K562 (cell line): ENCODE results near the gene CENPO. TPM values are rescaled to one million over a fixed set of nuclear protein-coding genes. Genes with fewer than 3 reads are reported as not detected.

Experiments used
- BACH1 ChIP-seq: fragments of 200-800 bp; sonication (Bioruptor generic); IDR thresholded peaks from 2 replicates; pipeline ENCODE4 v1.6.1; 2016; ENCODE audit warnings: missing genetic modification characterization, missing compliant biosample characterization
- CBFA2T2 ChIP-seq: fragments of 450-650 bp; conservative IDR thresholded peaks from 2 replicates; pipeline ENCODE4 v1.6.1; 2017; ENCODE audit warnings: mild to moderate bottlenecking
- ETV6 ChIP-seq, 3 experiments: fragments of 150-350 bp in 1 of 3; sonication (generic) in 1 of 3; formaldehyde crosslinking in 1 of 3; IDR thresholded peaks; 2 replicates each; pipeline versions ENCODE4 v1.6.1 to v1.8.0; 2014 to 2022; ENCODE audit warnings: borderline replicate concordance in 2 of 3, low read depth in 2 of 3, antibody characterized with exemption in 1 of 3, low read length in 1 of 3, mild to moderate bottlenecking in 1 of 3, missing genetic modification reagents in 1 of 3
- FIP1L1 ChIP-seq: fragments of 200-400 bp; formaldehyde crosslinking; IDR thresholded peaks from 2 replicates; pipeline ENCODE4 v1.6.1; 2018; ENCODE audit warnings: mild to moderate bottlenecking, low read depth, low read length; ENCODE audit not compliant: poor library complexity, severe bottlenecking
- HNRNPL ChIP-seq: fragments of 200-400 bp; formaldehyde crosslinking; IDR thresholded peaks from 2 replicates; pipeline ENCODE4 v1.6.1; 2017; ENCODE audit warnings: low read depth, mild to moderate bottlenecking, low read length
- MCM7 ChIP-seq, 2 experiments: fragments of 450-650 bp; IDR thresholded peaks; 2 replicates each; pipeline ENCODE4 v1.6.1; 2016 to 2018
- POLR3G ChIP-seq: IDR thresholded peaks from 2 replicates; pipeline ENCODE4 v1.6.1; 2011; ENCODE audit not compliant: insufficient read length, insufficient replicate concordance; ENCODE audit errors: extremely low read depth
- RUNX1 ChIP-seq: sonication (generic); IDR thresholded peaks from 2 replicates; pipeline ENCODE4 v1.6.1; 2016; ENCODE audit warnings: antibody characterized with exemption, low read depth
- SAP30 ChIP-seq: fragments of 200-600 bp; sonication (generic); IDR thresholded peaks from 2 replicates; pipeline ENCODE4 v1.6.1; 2012; ENCODE audit warnings: borderline replicate concordance, low read depth, mild to moderate bottlenecking, moderate library complexity, low read length, control low read depth, inconsistent platforms; ENCODE audit not compliant: insufficient read depth, poor library complexity, severe bottlenecking
- SMARCA4 ChIP-seq: fragments of 450-650 bp; IDR thresholded peaks from 2 replicates; pipeline ENCODE4 v1.6.1; 2016
- TEAD4 ChIP-seq, 2 experiments: sonication (generic) in 1 of 2; formaldehyde crosslinking in 1 of 2; IDR thresholded peaks; 2 replicates each; pipeline versions ENCODE4 v1.6.1 to v1.8.0; 2012 to 2022; ENCODE audit warnings: borderline replicate concordance in 1 of 2, inconsistent platforms in 1 of 2, low read length in 1 of 2, mild to moderate bottlenecking in 1 of 2, missing genetic modification reagents in 1 of 2
- polyA plus RNA-seq, 8 experiments: library from polyadenylated mRNA; depleted of rRNA in 4 of 8; stranded (reverse) in 5 of 8; unstranded in 3 of 8; fragments of >200 nt; fragmentation: Nextera tagmentation in 2 of 8; fragmentation: Illumina TruSeq in 1 of 8; extraction: Ambion mirVana in 2 of 8; extraction: Trizol in 1 of 8; gene quantifications; 2 replicates each; pipeline versions ENCODE4 v1.2.1 to v1.2.3, GENCODE V29; 2011 to 2014; ENCODE audit warnings: inconsistent platforms in 1 of 8, missing spikeins in 1 of 8
- total RNA-seq, 7 experiments: library from RNA; depleted of rRNA in 6 of 7; stranded (reverse); fragments of >200 nt in 6 of 7; fragmentation: Illumina TruSeq in 2 of 7; extraction: Trizol in 2 of 7; gene quantifications; 2 replicates each; pipeline versions ENCODE4 v1.2.1 to v1.2.3, GENCODE V29; 2011 to 2021; ENCODE audit warnings: low replicate concordance in 1 of 7
- TF ChIP-seq, protein P1 (sequence below), 3 experiments: fragments of 200-800 bp in 1 of 3; fragments of 250-450 bp in 1 of 3; fragments of 450-650 bp in 1 of 3; sonication (Bioruptor Pico) in 1 of 3; sonication (Bioruptor generic) in 1 of 3; formaldehyde crosslinking in 1 of 3; IDR thresholded peaks; 2 replicates each; pipeline versions ENCODE4 v1.6.1 to v1.8.0; 2016 to 2022; ENCODE audit warnings: mild to moderate bottlenecking in 2 of 3, missing genetic modification characterization in 2 of 3, missing compliant biosample characterization in 1 of 3, moderate library complexity in 1 of 3
- TF ChIP-seq, protein P2 (sequence below): sonication (generic); formaldehyde crosslinking; IDR thresholded peaks from 2 replicates; pipeline ENCODE4 v1.8.1; 2023; ENCODE audit warnings: mild to moderate bottlenecking, missing genetic modification reagents

The CENPO gene
- total and polyA plus RNA-seq, 9 of the 15 experiments (the other 6 are each of a cell fraction or from before 2014, with no cell fraction given): 30.6 to 59.4 (median 38.9) TPM

DNA sequence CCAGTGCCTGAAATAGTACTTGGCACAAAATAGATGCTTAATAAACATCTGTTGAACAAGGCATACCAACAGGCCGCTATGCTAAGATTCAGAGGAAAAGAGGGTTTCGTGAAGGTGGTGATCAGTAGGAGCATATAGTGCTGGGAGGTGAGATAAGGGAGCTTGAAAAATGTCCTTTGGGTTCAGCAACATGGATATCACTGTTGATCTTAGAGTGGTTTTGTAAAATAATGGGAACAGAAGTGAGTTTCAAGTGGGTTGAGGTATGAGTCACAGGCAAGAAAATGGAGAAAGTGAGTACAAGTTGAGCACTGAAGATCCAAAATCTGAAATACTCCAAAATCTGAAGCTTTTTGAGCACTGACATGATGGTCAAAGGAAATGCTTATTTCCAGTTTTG, 4.4 kb downstream of the CENPO start (continued):
- TF ChIP-seq, protein P1, sequence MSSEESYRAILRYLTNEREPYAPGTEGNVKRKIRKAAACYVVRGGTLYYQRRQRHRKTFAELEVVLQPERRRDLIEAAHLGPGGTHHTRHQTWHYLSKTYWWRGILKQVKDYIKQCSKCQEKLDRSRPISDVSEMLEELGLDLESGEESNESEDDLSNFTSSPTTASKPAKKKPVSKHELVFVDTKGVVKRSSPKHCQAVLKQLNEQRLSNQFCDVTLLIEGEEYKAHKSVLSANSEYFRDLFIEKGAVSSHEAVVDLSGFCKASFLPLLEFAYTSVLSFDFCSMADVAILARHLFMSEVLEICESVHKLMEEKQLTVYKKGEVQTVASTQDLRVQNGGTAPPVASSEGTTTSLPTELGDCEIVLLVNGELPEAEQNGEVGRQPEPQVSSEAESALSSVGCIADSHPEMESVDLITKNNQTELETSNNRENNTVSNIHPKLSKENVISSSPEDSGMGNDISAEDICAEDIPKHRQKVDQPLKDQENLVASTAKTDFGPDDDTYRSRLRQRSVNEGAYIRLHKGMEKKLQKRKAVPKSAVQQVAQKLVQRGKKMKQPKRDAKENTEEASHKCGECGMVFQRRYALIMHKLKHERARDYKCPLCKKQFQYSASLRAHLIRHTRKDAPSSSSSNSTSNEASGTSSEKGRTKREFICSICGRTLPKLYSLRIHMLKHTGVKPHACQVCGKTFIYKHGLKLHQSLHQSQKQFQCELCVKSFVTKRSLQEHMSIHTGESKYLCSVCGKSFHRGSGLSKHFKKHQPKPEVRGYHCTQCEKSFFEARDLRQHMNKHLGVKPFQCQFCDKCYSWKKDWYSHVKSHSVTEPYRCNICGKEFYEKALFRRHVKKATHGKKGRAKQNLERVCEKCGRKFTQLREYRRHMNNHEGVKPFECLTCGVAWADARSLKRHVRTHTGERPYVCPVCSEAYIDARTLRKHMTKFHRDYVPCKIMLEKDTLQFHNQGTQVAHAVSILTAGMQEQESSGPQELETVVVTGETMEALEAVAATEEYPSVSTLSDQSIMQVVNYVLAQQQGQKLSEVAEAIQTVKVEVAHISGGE (CRISPR knock-in tag; IDR thresholded peaks at IDR 0.05): no peak
- TF ChIP-seq ETV6 (IDR thresholded peaks at IDR 0.05; ENCODE audit: borderline replicate concordance in 1 of 2, low read depth in 2 of 2, low read length in 1 of 2) (no peak), ETV6 (CRISPR knock-in tag; IDR thresholded peaks at IDR 0.05; ENCODE audit: borderline replicate concordance) (no peak), BACH1 (tag) (no peak), TEAD4 (IDR thresholded peaks at IDR 0.05; ENCODE audit: low read length) (peak; percentile 64), TEAD4 (CRISPR knock-in tag; IDR thresholded peaks at IDR 0.05; ENCODE audit: borderline replicate concordance) (no peak), SMARCA4 (peak; percentile 68), SAP30 (no peak), MCM7 (IDR thresholded peaks at IDR 0.05) (no peak), FIP1L1 (no peak), RUNX1 (no peak), CBFA2T2 (peak; percentile 71), HNRNPL (no peak), POLR3G (no peak)
- TF ChIP-seq, protein P2, sequence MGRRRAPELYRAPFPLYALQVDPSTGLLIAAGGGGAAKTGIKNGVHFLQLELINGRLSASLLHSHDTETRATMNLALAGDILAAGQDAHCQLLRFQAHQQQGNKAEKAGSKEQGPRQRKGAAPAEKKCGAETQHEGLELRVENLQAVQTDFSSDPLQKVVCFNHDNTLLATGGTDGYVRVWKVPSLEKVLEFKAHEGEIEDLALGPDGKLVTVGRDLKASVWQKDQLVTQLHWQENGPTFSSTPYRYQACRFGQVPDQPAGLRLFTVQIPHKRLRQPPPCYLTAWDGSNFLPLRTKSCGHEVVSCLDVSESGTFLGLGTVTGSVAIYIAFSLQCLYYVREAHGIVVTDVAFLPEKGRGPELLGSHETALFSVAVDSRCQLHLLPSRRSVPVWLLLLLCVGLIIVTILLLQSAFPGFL (CRISPR knock-in tag): no peak
